Upper lobe of left lung (tissue), 4 donors: Measurements from ENCODE around the gene USP15.

Experiments
- CTCF ChIP-seq, 6 experiments: fragments of 450-650 bp in 4 of 6; fragments of 200-600 bp in 2 of 6; sonication (generic) in 2 of 6; IDR thresholded peaks; one replicate each; pipeline ENCODE4 v1.5.1; 2016 to 2019; ENCODE audit warnings: antibody characterized with exemption in 6 of 6
- POLR2A ChIP-seq, 4 donors: fragments of 450-650 bp; IDR thresholded peaks; one replicate each; pipeline ENCODE4 v1.5.1; 2016 to 2017; ENCODE audit warnings: antibody characterized with exemption in 4 of 4, mild to moderate bottlenecking in 2 of 4

- TF ChIP-seq CTCF (IDR thresholded peaks at IDR 0.05) (no peak), POLR2A (IDR thresholded peaks at IDR 0.05) (no peak)
Measured at GRCh38 chr12:62291864-62292760, 31.9 kb downstream of the USP15 start.
